Stimulated activated CD4-positive, alpha-beta T cell treated with anti-CD3 and anti-CD28 coated beads, Interleukin-1b, Interleukin-23, amount 100 ng/mL, for 4 hours (primary cell): ENCODE measurements around the gene PDCL2.
"Not testable (repeated sequence)": the region's sequence is repeated elsewhere in the genome, so short reads cannot be mapped to it uniquely, and the experiment has no call there.

Experiments
- DNase-seq, 2 donors: peaks; one replicate each; pipeline ENCODE4 v3.0.0-alpha.2; 2020; ENCODE audit warnings: low read depth in 2 of 2

The PDCL2 gene, protein sequence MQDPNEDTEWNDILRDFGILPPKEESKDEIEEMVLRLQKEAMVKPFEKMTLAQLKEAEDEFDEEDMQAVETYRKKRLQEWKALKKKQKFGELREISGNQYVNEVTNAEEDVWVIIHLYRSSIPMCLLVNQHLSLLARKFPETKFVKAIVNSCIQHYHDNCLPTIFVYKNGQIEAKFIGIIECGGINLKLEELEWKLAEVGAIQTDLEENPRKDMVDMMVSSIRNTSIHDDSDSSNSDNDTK

GRCh38 chr4:55592014-55592413 lies at the start of gene PDCL2:
Gene PDCL2 (minus strand): TSS chr4:55592245. CDS start chr4:55592109, 136 bp downstream.
- no peak for DNase-seq

- no peak for DNase-seq
Measured at GRCh38 chr4:55637272-55637820, 45.3 kb upstream of the PDCL2 start.

DNA sequence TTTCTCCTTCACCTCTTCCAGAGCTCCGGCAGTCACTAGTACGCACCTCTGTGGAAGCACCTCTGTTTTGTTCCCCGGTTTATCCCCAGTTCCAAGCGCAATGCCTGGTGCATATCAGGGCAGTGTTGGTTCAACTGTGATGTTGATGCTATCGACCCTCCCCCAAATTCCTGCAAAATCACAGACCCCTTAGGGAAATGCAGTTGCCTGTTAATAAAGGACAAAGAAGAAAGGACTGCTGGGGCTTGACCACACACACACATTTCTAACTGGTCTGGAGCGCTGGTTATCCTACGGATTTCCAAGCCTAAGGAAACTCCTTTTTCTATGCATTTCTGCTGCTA lies 44.6 kb upstream of the PDCL2 start:
- DNase-seq: no peak

DNA sequence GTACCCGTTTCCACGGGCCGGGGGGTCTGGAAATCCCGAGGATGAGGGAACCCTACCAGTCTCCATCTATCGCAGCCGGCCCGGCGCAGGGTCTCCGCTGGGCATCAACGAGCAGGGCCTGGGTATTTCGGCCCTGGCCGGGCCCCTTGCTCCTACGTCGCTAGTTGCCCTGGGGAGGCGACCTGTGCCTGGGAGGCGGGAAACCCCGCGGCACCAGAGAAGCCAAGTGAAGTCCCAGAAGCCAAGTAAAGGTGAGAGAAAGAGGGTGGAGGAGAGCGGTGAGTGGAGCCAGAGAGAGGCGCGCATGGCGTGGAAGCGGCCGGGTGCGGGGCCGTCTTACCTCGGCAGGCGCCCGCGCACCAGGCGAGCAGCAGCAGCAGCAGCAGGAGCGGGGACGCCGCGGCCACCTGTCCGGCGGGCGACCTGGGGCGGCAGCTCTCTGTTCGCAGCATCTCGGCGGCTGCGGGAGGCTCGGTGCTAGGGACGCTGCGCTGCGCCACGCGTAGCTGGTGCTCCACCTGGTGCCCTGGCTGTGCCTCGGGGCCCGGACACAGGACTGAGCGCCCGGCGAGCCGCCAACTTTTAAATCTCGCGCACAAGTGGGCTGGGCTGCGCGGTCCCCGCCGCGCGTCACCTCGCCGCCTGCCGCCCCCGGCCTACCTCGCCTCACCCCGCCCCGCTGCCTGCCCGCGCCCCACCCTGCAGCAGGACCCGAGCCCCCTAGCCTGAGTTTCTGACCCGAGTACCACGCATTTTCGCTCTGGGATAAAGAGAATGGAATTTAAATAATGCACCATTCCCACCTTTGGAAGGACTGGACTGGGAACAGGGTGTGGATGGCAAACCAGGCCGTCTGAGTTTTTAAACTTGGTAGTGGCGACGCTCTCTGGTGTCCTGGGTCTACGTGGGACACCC lies 44.0 kb upstream of the PDCL2 start, which contains the start of gene NMU:
Gene NMU, minus strand, starts transcription at position 558 of the 915 bp plus-strand sequence. Its CDS starts 106 bp downstream, at position 452.
- DNase-seq: peak in 1 of 2 donors; percentile 5

DNA sequence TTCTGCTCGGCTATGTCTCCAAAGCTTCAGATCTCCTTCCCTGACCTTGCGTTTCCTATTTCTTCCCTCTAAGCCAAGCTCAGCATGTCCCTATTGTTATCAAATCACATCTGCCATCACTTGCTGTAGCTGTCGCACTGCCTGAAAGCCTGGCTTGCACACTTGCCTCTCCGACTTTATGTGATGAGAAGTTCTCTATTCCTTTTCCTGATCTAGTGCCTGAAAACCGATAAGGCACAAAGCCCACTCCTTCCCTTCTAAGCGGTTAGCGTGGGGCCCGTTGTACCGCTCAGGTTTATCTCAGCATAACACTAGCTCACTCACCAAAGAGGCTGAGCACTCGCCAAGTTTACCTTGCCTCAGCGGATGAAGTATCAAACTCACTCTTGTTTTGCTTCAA lies 43.2 kb upstream of the PDCL2 start:
- DNase-seq: no peak

DNA sequence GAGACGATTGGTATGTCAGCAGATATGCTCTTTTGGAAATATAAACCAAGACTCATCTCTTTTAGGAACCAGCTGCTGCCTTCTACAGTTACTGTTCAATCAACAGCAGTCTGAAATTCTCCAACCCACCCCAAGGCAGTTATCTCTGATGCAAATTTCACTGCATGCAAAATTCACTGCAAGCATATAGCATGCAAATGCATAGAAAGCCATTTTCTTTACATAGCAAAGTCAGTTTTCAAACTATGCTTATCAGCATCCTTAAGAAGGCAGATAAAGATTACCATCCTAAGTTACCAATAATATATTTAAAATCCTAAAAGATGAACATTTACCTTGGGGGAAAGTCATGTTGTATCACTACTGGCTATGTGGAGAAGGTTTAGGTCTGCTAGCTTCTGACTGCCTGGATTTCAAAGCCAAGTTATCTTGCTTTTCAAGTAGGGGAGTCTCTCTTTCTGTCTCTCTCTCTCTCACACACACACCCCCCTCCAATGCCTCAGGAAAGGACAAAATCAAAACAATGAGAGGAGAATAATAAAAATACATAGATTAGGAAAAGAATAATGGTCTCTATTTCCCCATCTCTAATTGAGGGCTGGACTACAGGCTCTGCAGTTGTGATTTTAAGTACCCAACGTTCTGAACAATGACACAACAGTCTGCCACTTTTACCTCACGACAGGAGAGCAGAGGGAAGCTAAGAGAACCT lies 42.5 kb upstream of the PDCL2 start:
- no peak for DNase-seq

GRCh38 chr4:55633903-55634302 lies 41.9 kb upstream of the PDCL2 start:
- no peak for DNase-seq

- no peak for DNase-seq
Measured at GRCh38 chr4:55625835-55626234, 33.8 kb upstream of the PDCL2 start.

GRCh38 chr4:55624063-55624462 lies 32.0 kb upstream of the PDCL2 start:
- not testable (repeated sequence) for DNase-seq

DNA sequence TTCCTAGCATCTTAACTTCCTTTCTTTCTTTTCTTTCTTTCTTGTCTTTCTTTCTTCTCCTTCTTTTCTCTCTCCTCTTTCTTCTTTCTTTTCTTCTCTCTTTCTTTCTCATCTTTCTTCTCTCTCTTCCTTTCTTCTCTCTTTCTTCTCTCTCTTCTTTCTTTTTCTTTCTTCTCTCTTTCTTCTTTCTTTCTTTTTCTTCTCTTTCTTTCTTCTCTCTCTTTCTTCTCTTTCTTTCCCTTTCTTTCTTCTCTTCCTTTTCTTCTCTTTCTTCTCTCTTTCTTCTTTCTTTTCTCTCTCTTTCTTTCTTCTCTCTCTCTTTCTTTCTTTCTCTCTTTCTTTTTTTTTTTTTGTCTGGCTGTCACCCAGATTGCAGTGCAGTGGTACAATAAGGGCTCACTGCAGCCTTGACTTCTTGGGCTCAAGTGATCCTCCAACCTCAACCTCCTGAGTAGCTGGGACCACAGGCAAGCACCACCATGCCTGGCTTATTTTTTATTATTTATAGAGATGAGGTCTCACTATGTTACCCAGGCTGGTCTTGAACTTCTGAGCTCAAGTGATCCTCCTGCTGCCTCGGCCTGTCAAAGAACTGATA lies 26.6 kb upstream of the PDCL2 start:
- no peak for DNase-seq

GRCh38 chr4:55617587-55618197 lies 25.6 kb upstream of the PDCL2 start:
- no peak for DNase-seq

DNA sequence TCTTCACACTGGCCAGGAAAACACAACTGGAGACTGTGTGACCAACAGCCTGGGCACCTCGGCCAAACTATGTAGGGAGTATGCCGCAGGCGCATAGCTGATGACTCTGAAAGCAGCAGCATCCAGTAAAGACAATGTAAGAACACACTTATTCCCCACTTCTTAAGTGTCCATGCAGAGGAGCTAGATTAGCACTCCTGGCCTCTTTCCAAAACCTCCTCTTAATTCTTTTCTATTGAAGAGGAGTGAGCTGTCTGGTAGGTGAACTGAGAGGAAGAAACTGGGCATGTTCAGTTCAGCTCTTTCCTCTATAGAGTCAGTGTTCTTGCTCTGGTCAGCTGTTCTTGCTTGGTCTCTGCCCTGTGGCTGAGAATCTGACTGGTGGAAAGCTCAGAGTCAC lies 23.0 kb upstream of the PDCL2 start:
- no peak for DNase-seq

DNA sequence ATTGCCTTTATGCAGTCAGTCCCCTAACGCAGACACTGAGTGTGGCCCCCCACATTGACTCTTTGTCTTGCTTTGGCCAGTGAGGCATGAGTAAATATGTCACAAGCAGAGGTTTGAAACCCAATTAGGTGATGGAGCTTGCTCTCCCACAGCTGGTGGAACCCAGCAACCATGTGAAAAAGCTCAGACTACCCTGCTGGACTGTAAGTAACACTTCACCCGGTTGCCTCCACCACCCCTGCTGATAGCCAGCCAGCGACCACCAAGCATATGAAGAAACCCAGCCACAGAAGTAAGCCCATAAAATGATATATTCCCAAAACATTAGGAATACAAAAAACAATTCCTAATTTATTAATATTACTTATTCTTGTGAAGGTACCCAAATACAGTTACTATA lies 21.6 kb upstream of the PDCL2 start:
- no peak for DNase-seq

DNA sequence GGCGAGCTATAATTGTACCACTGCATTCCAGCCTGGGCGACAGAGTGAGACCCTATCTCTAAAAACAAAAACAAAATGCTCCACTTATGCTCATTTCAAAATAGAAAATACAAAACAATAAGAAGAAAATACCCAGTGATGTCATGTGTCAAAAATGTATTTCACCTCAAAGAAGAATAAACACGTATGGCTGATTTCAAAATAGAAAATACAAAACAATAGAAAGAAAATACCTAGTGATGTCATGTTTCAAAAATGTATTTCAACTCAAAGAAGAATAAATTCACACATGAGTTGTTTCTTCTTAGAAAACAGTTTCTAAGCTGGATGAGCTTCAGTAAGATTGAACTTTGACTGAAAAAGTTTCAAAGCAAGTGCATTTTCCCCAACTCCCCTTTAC lies 20.3 kb upstream of the PDCL2 start:
- no peak for DNase-seq

GRCh38 chr4:55611358-55612059 lies 19.5 kb upstream of the PDCL2 start:
- no peak for DNase-seq

DNA sequence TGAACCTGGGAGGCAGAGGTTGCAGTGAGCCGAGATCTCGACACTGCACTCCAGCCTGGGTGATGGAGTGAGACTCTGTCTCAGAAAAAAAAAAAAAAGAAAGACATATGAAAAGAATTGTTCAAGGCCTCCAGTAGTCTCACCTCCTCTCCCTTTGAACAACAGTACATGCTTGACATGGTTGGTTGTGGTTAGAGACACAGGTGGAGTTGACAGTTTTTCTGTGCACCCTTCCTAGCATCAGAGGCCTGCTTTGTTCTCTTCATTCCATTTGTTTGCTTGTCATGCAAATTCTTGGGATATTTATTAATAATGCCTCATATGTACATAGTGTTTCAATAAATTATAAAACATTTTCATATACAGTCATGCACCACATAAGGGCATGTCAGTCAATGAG lies 18.3 kb upstream of the PDCL2 start:
- DNase-seq: no peak

- no peak for DNase-seq
Measured at GRCh38 chr4:55609393-55609866, 17.4 kb upstream of the PDCL2 start.

DNA sequence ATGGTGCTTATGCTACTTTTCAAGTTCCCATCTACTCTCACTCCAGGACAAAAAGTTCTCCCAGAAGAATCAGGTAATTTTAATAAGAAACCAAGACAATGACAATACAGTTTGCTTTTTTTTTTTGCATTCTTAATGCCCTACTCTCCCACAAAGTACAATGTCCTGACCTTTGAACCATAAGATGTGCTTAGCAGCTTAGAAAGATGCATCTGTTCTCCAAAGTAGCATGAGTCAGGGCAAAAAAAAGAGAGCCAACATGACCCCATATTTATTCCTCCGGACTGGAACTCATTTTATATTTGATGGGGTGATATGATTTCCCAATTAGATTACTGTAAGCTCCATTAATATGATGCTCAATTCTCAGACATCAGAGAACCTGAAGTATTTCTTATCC lies 16.5 kb upstream of the PDCL2 start:
- DNase-seq: no peak

DNA sequence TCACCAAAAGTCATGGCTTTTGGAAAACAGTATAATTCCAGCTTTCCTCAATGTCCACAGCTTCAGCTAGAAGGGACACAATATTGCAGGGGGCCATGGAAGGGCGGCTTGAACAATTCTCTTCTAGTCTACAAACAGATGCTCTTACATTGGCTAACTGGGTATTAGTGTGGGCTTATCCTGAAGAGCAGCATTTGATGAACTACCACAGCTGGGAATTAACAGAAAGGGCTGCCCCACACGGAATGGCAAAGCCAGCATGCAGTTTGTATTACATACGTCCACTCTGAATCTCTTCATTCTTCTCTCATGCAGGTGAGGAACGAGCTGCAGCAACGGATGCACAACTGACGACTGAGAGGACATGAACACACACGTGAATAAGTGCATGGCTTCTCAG lies 13.0 kb upstream of the PDCL2 start:
- DNase-seq: no peak

DNA sequence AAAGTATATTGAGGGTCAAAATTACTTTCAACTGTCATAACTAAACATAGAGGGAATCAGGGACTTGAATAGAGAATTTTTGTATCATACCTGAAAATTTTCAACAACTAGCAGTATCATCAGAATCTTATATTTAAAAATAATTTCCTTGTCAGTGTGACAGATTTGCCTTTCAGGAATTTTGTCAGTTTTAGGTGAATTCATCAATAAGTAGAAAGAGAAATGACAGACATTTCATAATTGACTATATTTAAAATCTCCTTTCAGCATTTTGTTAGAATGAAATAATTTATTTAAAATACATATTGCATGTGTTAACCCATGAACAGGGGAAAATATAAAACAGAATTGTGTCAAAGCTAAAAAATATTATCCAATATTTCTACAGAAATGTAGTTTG lies 8.6 kb upstream of the PDCL2 start:
- no peak for DNase-seq

DNA sequence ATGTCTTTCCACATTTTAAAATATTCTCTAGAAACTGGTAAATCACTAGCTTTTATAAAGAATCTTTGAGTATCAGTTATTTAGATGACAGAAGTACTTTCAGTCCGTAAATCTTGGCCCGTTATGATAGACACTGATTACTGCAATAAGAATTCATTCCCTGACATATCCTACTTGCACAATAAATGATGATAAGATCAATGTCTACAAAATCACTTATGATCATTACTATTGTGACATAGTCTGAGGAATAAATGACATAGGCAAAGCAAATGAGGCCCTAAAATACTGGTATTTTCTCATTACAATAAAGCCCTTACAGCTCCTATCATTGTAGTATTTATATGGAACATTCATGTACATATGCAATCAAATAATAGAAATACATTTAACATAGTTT lies 6.6 kb upstream of the PDCL2 start:
- no peak for DNase-seq
